CD4-positive, alpha-beta T cell treated with Interleukin-2 at 100 ng/mL for 4 hours (primary cell): ENCODE measurements around the gene GALNT14.

Source experiments
- DNase-seq: peaks from one replicate; pipeline ENCODE4 v3.0.0-alpha.2; 2020; ENCODE audit warnings: low spot score

Gene GALNT14

GRCh38 chr2:31083234-31083993, 54.8 kb downstream of the GALNT14 start:
- no peak for DNase-seq

DNA sequence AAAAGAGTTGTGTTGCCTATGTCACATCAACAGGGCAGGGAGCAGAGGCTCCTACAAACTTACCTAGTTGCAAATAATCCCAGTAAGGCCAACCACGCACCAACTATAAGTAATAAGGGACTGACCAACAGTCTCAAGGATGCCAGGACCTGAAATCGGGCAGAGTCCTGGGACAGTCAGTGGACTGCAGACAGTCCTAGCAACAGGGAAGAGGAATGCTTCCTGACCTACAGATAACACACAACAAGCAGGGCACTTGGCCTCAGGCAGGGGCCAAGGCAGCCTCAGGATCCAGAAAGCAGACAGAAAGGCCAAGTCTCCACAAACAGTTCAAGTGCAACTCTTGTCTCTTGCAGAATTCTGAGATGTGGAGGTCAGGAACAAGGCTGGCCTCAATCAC, 56.2 kb downstream of the GALNT14 start:
- DNase-seq, result no peak

GRCh38 chr2:31081492-31081891, 56.7 kb downstream of the GALNT14 start:
- no peak for DNase-seq

DNA sequence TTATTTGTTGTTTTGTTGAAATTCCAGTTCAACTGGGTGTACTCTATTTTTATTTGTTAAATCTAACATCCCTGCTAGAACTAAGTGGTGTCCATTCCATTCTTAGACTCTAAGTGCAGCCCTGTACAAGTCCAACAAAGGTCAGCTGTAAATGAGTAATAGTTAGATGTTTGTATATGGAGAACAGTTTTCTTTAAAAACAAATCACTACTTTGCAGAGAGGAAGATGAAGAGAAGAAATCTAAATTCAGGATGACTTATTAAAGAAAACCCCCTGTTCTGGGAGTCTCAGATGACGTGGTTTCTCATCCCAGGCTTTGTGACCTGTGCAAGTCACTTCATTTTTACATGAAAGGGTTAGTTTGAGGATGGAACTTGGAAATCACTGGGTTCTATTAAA, 57.9 kb downstream of the GALNT14 start:
- no peak for DNase-seq

GRCh38 chr2:31079665-31080064, 58.6 kb downstream of the GALNT14 start:
- DNase-seq, result no peak

DNA sequence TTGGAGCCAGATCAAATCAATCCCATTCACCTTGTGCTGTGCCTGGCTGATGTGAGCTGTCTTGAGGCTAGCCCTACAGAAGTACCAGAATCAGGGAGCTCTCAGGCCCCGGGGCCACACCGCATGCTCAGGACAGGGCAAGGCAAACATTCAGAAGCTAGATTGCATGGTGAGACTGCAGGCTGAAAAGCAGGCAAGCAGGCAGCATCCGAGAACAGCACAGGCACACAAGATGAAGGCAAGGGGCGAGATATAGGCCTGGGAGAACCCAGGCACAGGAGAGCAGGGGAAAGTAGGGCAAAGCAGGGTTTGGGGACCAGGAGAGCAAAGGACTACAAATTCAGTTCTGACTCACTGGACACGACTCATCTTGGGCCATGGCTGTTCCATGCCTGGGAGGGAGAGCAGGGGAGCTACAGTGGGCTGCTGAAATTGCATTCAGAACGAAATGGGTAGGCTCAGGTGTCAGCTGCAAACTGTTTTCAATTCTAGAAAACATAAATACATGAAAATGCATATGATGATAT, 59.6 kb downstream of the GALNT14 start:
- DNase-seq, result no peak

DNA sequence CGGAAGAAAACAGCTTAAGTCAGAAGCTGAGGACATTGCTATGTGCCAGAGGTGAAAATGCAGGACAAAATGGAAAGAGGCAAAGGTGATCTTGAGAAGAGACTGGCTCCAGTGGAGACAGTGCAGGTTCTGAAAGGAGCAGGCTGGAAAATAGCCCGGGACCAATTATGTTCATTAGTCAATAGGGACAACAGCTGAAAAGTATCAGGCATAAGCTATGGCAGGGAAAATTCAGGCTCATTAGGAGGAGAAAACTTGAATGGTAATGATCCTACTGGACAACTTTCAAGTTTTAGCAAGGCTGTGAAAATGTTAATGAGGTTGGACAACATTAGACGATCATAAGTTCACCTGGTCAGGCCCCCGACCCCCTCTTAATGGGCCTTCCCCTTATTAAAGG, 60.2 kb downstream of the GALNT14 start:
- DNase-seq, result no peak

GRCh38 chr2:31075941-31076590, 62.2 kb downstream of the GALNT14 start:
- DNase-seq, result no peak

- no peak for DNase-seq
These were observed 62.8 kb downstream of the GALNT14 start for GRCh38 chr2:31075431-31075830.

GRCh38 chr2:31071741-31072140, 66.5 kb downstream of the GALNT14 start:
- DNase-seq, result no peak

DNA sequence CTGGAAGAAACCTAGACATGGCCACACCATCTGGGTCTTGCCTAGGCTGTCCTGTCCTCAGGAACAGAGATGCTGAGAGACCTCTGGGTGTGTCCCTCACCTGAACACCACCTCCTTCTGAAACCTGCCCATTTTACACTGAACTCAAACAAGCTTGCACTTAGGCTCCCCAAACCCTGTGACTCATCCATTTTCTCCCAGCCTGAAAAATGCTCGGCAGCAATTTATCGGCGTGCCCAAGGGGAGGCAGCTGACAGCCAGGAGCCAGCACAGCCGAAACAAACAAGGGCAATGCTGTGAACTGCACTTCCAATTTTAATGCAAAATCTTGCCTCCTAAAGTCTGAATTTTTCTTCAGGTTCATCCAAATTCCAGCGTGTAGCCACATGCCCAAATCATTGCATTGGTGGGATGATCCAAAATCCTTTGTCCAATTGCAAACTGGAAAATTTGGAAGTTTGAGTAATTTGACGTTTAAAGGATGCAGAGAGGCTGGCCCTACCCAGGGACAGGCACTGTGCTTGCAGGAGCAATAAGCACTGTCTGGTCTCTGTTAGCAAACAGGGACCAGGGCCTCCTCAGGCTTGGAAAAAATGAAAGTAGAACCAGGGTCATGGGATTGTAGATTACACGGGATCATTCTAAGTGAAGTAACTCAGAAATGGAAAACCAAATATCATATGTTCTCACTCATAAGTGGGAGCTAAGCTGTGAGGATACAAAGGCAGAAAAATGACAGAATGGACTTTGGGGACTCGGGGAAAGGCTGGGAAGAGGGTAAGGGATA, 67.7 kb downstream of the GALNT14 start:
- no peak for DNase-seq

DNA sequence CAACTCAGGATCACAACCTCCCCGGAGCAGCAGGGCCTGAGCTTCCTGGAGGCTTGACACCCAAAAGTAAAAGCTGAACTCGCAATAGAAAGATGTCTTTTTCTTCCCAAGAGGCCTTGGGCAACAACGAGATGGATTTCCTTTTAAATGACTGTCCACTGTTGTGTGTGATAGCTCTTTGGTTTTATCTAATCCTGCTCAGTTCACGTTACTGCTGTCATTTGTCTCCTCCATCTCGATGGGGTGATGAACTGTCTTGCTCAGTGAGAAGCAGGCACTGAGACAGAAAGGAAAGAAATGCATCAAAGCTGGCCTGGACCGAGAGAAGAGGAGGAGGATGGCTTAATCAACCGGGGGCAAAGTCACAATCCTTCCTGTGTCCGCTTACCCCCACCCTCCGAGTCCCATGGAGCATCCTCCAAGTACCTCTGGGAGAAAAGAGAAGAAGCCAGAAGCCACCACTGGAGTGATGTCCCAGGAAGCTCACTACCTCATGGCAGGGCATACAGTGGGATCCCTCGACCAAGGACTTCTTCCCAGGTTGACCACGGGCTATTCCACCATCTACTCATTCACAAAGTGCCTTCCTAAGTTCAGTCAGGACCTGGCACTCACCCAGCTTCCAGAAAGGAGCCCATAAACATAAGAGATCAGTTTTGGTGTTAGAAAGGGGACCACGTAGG, 68.5 kb downstream of the GALNT14 start:
- DNase-seq, result no peak

GRCh38 chr2:31067259-31067658, 71.0 kb downstream of the GALNT14 start:
- no peak for DNase-seq

DNA sequence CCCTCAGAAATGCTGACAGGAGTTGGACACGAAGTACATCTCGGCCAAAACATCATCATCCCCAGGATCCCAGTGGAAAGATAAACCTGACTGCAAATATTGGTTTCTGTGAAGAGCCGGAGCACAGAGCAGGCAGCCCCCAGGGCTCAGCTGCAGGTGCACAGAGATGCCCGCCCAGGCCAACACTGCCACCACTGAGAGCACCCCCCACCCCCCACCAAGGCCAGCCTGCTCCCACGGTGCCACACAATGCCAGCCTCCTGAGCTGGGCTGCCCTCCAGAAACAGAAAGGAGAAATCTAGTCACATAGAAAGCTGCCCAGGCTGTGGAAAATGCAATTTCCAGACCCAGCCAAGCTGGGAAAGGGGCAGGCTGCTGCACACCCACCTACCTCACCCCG, 71.7 kb downstream of the GALNT14 start:
- no peak for DNase-seq

DNA sequence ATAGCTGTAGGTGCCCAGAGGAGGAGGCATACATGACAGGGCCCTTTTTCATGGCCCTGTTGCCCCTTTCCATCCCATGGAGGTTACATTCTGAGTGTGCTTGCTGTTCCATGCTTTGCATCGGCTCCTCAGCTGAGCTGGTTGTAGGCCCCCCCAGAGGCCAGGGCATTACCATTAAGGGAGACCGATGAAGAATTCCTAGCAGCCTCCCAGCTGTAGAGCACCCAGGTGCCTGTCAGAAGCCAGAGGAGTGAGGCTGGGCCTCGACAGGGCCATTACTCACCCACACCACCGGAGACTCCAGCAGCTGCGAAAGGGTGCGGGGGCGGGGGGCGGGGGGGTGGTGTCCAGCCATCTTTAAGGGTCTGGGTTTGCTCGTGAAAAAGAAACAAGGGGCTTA, 72.2 kb downstream of the GALNT14 start:
- DNase-seq, result no peak

DNA sequence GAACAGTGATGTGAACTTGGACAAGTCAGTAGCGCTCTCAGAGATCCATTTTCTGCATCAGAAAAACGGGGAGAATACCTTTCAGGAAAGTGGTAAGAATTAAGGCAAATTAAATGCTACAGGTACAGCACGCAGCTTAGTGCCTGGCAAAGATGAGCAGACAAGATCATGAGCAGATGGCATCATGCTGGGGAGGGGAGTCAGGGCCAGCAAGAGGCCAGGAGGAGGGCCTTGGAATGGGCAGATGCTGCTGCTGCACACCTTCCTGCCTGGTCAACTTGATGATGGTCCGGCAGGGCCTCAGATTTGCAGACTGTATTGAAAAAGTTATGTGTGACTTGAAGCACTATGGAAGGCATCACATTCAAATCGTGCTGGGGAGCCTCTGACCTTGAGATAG, 72.9 kb downstream of the GALNT14 start:
- DNase-seq, result no peak

- DNase-seq, result no peak
These were observed 77.8 kb downstream of the GALNT14 start for GRCh38 chr2:31060397-31060796.

DNA sequence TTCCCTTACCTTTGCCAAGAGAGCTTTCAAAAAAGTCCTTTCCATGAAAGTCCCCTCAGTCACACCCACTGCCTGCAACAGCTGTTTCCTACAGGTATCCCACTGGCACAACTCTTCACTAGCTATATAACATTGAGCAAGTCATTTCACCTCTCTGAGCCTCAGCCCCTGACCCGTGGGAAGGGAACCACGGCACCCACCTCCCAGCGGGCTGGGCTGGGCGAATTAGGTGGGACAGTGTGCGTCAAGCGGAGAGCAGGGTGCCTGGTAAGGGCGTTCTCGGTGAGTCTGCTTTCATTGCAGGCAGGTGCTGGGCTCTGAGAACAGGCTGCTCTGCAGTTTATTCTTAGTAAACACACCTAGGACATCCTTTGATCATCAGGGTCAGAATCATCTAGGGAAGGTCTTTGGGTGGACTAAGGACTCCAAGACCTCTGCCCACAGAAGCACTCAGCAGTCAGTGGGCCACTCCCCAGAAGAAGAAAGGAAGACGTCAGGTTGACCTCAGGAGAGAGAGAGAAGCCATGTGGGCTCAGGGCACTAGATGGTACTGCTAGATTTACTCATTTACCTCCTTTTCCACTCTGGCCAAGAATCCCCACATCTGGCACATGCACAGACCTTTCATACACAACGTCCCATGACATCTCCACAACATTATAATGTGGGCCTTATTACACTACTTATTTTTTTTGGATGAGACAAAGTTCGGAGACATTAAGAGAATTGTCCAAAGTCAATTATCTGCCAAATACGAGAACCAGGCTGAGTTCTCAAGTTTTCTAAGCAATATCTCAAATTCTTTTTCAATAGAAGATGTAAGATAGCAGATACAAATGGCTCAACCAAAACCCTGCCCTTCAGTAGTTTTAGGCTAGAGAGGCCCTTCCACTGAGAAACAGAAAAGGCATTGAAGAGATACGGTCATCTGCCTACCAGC, 79.9 kb downstream of the GALNT14 start:
- no peak for DNase-seq

DNA sequence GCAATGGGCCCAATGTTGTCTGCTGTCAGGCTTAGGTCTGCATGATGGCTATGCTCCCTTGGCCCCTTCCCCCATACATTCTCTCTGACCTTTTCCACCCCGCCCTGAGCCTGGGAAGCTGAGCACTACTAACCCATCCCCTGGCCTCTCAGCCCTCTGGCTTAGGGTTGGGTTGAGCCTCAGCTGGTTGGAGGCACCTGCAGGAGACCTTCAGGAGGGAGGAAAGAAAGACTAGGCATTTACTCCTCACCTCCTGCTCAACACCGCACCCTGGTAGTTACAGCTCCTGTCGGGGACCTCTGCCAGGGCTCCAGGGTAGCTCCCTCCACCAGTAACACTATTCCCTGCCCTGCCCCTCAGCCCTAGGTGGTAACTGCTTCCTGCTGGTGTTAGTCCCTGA, 80.5 kb downstream of the GALNT14 start:
- DNase-seq, result no peak

- no peak for DNase-seq
These were observed 82.3 kb downstream of the GALNT14 start for GRCh38 chr2:31055938-31056337.

- DNase-seq, result no peak
These were observed 83.3 kb downstream of the GALNT14 start for GRCh38 chr2:31054842-31055388.
